SK-N-SH treated with all-trans-retinoic acid at 6 μM for 48 hours (cell line): ENCODE results near the gene ICAM5.

Experiments
- BACH2 ChIP-seq: fragments of 250-450 bp; sonication (Bioruptor Pico); IDR thresholded peaks from 2 replicates; pipeline ENCODE4 v1.9.0; 2021; ENCODE audit warnings: mild to moderate bottlenecking, borderline replicate concordance
- CSRNP3 ChIP-seq: fragments of 250-450 bp; sonication (Bioruptor Pico); IDR thresholded peaks from 2 replicates; pipeline ENCODE4 v1.5.1; 2021; ENCODE audit warnings: mild to moderate bottlenecking, moderate library complexity
- RARB ChIP-seq: fragments of 250-450 bp; sonication (Bioruptor Pico); IDR thresholded peaks from 2 replicates; pipeline ENCODE4 v1.8.0; 2021; ENCODE audit warnings: mild to moderate bottlenecking, moderate library complexity
- SNAI2 ChIP-seq: fragments of 250-450 bp; sonication (Bioruptor Pico); IDR thresholded peaks from 2 replicates; pipeline ENCODE4 v1.5.0; 2020; ENCODE audit warnings: mild to moderate bottlenecking, moderate library complexity
- ZC3H10 ChIP-seq: fragments of 250-450 bp; sonication (Bioruptor Pico); IDR thresholded peaks from 2 replicates; pipeline ENCODE4 v1.5.1; 2021; ENCODE audit warnings: mild to moderate bottlenecking, moderate library complexity
- ZFP3 ChIP-seq: fragments of 250-450 bp; sonication (Bioruptor Pico); IDR thresholded peaks from 2 replicates; pipeline ENCODE4 v1.5.0; 2020; ENCODE audit warnings: mild to moderate bottlenecking, moderate library complexity
- ZFP30 ChIP-seq: fragments of 450-650 bp; formaldehyde crosslinking; IDR thresholded peaks from 2 replicates; pipeline ENCODE4 v1.5.0; 2022; ENCODE audit warnings: mild to moderate bottlenecking, moderate library complexity

GRCh38 chr19:10293637-10294367 lies 4.0 kb downstream of the ICAM5 start:
- no peak for TF ChIP-seq ZC3H10 (CRISPR knock-in tag)
- TF ChIP-seq RARB (CRISPR knock-in tag): no peak
- no peak for TF ChIP-seq ZFP3 (CRISPR knock-in tag)
- TF ChIP-seq BACH2 (CRISPR knock-in tag): no peak
- TF ChIP-seq ZFP30 (CRISPR knock-in tag): no peak
- TF ChIP-seq SNAI2: no peak
- no peak for TF ChIP-seq CSRNP3
